HG03469 (cell line): ENCODE results near the gene E2F2.
A peak's percentile ranks its signal among the peaks of the same experiment; 100 is the strongest.
"Not testable (repeated sequence)": the region's sequence is repeated elsewhere in the genome, so short reads cannot be mapped to it uniquely, and the experiment has no call there.

ENCODE experiments used
- ATAC-seq: cut with Tn5 transposase; IDR thresholded peaks from one replicate; pipeline ENCODE4 v1.9.1; 2021; ENCODE audit warnings: mild to moderate bottlenecking, moderate library complexity, moderate number of reproducible peaks; ENCODE audit not compliant: unreplicated experiment

E2F2 gene

DNA sequence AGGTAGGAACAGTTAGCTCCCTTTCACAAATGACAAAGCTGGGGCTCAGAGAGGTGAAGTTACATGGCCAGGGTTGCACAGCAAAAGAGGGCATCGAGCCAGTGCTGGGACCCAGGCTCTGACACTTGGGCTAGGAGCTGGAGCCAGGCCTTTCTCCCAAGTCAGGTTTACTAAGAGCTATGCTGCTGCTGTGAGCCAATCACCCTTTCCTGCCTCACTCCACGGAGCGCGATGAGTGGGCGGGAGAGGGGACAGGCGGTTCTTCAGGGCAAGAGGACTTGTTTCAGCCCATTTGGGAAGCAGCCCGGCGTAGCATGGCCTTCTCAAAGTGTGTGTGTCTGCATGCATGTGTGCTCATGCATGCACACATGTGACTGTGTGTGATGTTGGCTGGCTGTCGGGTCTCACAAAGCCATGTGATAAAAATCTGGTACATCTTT is 17.7 kb upstream of the E2F2 start:
- ATAC-seq: no peak

- no peak for ATAC-seq
Measured at GRCh38 chr1:23546897-23547584, 16.0 kb upstream of the E2F2 start.

DNA sequence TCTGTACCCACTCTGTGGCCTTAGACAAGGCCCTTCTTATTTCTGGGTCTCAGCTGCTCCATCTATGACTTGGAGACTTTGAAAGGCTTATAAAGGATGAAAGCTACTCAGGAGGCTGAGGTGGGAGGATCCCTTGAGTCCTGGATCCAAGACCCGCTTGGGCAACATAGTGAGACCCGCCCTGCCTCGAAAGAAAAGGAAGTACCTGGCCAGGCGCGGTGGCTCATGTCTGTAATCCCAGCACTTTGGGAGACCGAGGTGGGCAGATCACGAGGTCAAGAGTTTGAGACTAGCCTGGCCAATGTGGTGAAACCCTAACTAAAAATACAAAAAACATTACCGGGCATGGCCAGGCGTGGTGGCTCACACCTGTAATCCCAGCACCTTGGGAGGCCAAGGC is 14.8 kb upstream of the E2F2 start:
- ATAC-seq: no peak

GRCh38 chr1:23544444-23545389 is 13.7 kb upstream of the E2F2 start:
- no peak for ATAC-seq

- ATAC-seq: no peak
Measured at GRCh38 chr1:23543707-23544443, 12.8 kb upstream of the E2F2 start.

GRCh38 chr1:23542940-23543339 is 11.9 kb upstream of the E2F2 start:
- not testable (repeated sequence) for ATAC-seq

DNA sequence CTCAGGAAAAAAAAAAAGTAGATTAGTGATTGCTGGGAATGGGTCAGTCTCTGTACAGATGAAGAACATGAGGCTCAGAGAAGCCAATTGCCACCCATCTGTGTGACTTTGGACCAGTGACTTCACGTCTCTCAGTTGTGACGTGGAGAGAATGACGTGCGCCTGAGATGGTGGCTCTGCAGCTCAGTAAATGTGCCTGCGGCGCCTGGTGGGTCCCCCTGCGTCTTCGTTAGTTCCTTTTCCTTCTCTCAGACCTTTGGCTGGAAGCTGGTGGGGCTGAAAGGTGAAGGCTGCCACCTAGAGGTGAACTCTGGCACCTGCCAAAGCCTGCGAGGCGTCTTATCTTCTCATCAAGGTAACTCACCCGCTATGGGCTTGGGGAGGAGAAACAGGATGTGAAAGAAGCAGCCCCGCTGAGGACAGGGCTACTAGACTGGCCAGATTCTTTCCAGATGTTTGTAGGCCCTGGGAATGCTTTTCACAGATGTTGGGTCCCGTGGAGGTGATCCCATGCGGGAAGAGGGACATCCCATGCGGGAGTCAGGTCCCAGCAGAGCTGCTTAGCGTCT is 8.7 kb upstream of the E2F2 start:
- peak; percentile 61 for ATAC-seq

- ATAC-seq: no peak
Measured at GRCh38 chr1:23537296-23537973, 6.4 kb upstream of the E2F2 start.

DNA sequence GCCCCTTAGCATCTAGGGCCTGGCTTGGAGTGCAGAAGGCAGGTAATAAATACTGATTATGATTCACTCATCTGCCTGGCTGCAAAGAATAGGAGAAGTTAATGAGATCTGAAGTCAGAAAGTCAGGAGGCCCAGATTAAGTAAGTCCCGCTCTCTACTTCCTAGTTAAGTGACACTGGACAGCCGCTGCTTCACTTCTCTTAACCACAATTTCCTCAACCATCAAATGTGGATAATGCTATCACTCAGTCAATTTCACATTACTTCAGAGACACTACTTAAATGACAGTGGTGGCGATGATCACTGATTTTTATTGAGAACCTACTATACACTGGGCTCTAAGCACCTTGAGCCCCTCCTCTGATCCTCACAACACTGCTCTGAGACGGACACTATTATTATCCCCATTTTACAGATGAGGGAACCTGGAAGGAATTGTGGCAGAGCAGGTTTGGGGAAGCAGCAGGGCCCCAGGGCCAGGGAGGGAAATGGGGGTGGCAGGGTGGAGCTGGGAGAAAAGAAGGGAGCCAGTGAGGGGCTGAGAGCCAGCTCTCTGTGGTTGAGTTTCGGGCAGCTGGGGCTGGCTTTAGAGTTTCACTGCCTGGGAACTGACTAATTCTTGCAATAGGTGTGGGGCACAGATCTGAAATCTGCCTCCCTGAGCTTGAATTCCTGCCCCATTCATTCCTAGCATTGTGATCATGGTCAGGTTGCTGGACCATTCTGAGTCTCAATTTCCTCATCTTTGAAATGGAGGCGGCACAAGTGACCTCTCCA is 2.4 kb upstream of the E2F2 start:
- no peak for ATAC-seq

DNA sequence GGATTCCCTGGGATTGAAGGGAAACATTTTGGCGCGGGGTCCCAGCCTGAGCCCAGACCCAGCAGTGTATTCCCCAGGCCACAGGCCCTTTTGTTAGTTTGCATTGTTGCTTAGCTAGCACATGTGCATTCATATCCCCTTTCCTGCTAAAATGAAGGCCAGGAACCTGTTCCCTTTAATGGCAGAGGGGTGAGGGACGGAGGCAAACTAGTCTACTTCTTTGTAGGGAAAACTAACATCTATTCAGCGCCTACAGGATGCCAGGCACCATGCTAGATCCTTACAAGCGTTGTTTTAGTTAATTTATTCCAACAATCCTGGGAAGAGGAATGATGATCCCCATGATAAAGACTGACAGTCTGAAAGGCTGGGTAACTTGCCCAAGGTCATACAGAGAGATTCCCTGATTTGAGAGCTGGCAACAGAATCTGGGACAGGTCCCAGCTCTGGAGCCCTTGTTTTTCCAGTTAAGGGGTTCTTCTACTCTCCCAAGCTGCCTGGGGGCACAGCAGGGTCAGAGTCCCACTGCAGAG is 595 bp upstream of the E2F2 start:
- ATAC-seq: no peak

- ATAC-seq: no peak
Measured at GRCh38 chr1:23530087-23530746, 816 bp downstream of the E2F2 start.

DNA sequence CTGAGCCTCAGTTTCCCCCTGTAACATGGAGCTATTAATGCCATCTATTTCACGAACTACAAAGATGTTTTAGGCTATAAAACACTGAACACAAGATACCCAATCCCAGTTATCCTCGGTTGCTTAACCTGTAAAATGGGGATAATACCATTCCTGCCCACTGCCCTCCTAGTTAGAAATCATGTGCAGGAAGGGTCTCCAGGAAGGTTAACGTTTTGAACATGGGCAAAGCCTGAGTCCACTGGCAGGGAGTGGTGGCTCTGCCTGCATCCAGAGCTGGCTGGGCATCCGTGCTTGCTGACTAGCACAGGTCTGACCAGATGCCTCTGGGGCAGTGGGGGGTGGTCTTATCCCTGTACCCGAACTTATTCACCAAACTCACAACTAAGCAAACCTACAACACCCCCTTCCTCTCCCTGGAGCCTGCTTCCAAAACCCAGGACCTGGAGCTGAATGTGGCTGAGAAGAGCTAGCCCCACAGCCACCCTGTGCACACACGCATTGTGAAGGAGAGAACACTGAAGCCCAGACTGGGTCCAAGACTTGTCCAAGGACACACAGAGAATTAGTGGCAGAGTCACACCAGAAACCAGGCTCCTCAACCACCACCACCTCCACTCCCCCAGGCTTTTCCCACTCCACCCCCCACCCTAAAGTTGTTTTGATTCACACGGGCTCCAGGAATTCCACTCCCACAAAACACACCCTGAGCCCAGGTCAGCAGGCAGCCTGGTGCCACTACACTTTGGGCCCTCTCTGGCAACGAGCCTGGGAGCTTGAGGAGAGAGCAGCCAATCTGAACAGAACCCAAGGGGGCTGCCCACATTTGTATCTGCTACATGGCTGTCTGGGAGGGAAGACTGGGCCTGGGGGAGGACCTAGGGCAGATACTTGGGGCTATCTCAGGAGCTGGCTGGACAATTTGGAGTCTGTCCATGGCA is 1.6 kb downstream of the E2F2 start:
- ATAC-seq: no peak

DNA sequence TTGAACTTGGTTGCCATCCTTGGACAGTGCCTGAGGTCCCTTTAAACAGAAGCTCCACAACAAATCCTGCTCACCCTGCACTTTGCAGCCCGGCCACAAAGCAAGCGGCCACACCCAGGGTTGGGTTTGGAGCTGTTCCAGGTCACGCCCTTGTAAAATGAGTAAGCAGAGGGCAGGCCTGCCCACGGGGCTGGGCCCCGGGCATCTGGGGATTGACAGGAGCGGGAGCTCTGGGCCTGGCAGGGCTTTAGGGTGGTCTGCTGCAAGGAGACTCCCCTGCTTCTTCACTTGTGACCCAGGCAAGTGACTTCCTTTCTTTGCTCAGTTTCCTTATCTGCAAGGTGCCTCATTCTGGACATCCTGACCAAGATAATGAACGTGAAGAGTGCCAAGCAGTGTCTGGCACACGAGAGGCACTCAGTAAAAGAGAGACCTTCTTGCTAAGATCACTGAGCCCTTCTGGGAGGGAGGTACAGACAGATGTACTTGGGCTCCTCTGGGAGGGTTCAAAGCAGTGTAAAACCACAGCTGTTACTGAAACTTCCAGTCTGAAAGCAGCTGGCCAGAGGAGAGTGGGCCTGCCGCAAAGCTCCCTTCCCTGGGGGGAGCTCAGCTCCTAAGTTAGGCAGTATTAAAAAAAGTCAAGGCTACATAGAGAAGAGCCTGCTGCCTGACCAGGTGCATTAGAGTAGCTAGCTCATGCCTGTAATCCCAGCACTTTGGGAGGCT is 2.6 kb downstream of the E2F2 start:
- ATAC-seq: no peak

GRCh38 chr1:23527900-23528249 is 3.2 kb downstream of the E2F2 start:
- no peak for ATAC-seq

DNA sequence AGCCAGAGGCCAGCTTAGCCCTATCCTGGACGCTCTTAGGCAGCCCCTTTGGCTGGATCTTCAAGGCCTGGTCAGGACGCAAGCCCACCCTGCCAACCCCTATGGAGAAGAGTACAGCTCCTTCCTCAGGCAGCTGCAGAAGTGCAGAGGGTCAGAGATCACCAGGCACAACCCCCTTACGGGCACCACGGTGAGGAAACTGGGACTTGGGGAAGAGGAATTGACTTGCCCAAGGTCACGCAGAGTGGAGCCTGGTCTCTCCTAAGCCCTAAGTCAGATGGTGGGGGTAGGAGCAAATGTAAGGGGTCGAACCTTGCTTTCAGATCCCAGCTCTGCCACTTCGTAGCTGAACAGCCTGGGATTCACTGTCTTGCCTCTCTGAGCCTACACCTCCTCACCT is 3.7 kb downstream of the E2F2 start:
- no peak for ATAC-seq

DNA sequence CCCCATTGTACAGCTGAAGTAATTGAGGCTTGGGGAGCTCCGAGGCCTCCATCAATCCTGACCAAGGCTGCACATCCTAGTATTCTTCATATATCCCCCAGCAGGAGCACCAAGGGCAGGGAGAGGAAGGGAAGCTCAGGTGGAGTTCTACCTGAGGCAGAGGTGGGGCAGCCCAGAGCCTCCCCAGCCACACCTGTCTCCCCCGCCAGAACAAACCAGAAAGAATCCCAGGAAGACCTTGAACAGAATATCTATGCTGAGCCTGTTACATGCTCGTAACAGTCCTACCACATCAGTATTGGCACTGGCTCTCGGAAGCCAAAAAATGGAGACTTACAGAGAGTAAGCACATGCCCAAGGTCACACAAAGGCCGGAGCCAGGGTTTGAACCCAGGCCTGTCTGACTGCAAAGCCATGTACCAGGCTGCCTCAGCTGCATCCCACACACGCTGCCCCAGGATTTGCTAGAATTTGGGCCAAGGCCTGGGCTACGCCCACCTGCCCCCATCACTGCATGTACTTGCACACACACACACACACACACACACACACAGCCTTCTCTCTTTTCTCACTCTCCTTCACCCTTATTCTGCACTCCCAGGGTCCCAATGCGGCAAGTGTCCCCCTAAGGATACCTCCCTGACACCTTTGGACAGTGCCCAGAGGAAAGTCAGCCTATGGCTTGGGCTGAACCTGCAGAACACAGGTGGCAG is 4.5 kb downstream of the E2F2 start:
- no peak for ATAC-seq
